Hepatocyte (in vitro differentiated cells): ENCODE measurements around the gene AP2A2. TPM values are rescaled to one million over a fixed set of nuclear protein-coding genes. Genes with fewer than 3 reads are reported as not detected.

ENCODE experiments used
- DNase-seq: peaks from one replicate; pipeline ENCODE4 v3.0.0-alpha.2; 2016; ENCODE audit warnings: low spot score
- H2AFZ ChIP-seq: fragments of 200-600 bp; sonication (generic); 2 replicates; pipeline ENCODE4 v1.6.0; 2016; ENCODE audit warnings: antibody characterized with exemption, mild to moderate bottlenecking
- H3K27ac ChIP-seq: fragments of 200-600 bp; sonication (generic); 2 replicates; pipeline ENCODE4 v1.5.1; 2016; ENCODE audit warnings: mild to moderate bottlenecking
- H3K27me3 ChIP-seq: fragments of 200-600 bp; sonication (generic); 2 replicates; pipeline ENCODE4 v1.6.1; 2016
- H3K36me3 ChIP-seq: fragments of 200-600 bp; sonication (generic); replicated peaks from 2 replicates; pipeline ENCODE4 v1.5.1; 2016; ENCODE audit warnings: low read depth; ENCODE audit not compliant: insufficient read depth
- H3K4me1 ChIP-seq: fragments of 200-600 bp; sonication (generic); 2 replicates; pipeline ENCODE4 v1.5.1; 2016; ENCODE audit warnings: mild to moderate bottlenecking, moderate library complexity; ENCODE audit not compliant: insufficient read depth
- H3K4me2 ChIP-seq: fragments of 200-600 bp; sonication (generic); 2 replicates; pipeline ENCODE4 v1.6.0; 2016
- H3K4me3 ChIP-seq: fragments of 200-600 bp; sonication (generic); 2 replicates; pipeline ENCODE4 v1.5.1; 2016; ENCODE audit warnings: mild to moderate bottlenecking
- H3K79me2 ChIP-seq: fragments of 200-600 bp; sonication (generic); 2 replicates; pipeline ENCODE4 v1.6.0; 2017; ENCODE audit warnings: mild to moderate bottlenecking
- H3K9me2 ChIP-seq: fragments of 200-600 bp; sonication (generic); replicated peaks from 2 replicates; pipeline ENCODE4 v1.6.0; 2017; ENCODE audit warnings: mild to moderate bottlenecking; ENCODE audit not compliant: insufficient read depth
- H3K9me3 ChIP-seq: fragments of 200-600 bp; sonication (generic); 2 replicates; pipeline ENCODE4 v1.5.1; 2016; ENCODE audit warnings: low read depth, mild to moderate bottlenecking
- H4K20me1 ChIP-seq: fragments of 200-600 bp; sonication (generic); 2 replicates; pipeline ENCODE4 v1.6.0; 2016; ENCODE audit warnings: mild to moderate bottlenecking; ENCODE audit not compliant: insufficient read depth, poor library complexity, severe bottlenecking
- EZH2 ChIP-seq: fragments of 200-600 bp; sonication (generic); IDR thresholded peaks from 2 replicates; pipeline ENCODE4 v1.6.1; 2016; ENCODE audit warnings: antibody characterized with exemption, mild to moderate bottlenecking, borderline replicate concordance
- EZH2phosphoT487 ChIP-seq: fragments of 200-600 bp; sonication (generic); IDR thresholded peaks from one replicate; pipeline ENCODE4 v1.6.1; 2018; ENCODE audit warnings: antibody characterized with exemption, mild to moderate bottlenecking, low read depth, moderate library complexity; ENCODE audit not compliant: unreplicated experiment, severe bottlenecking
- WGBS: methylation state at CpG from one replicate; pipeline ENCODE4 v1.1.6; 2016; ENCODE audit warnings: low lambda C conversion rate; ENCODE audit errors: missing lambda C conversion rate; 5-methylcytosine and 5-hydroxymethylcytosine counted together
- polyA plus RNA-seq: library from polyadenylated mRNA; unstranded; fragments of >200 nt; fragmentation: Nextera tagmentation; extraction: Ambion mirVana; gene quantifications from 2 replicates; pipeline ENCODE4 v1.2.1, GENCODE V29; 2016
- total RNA-seq: library from RNA; depleted of rRNA; stranded (reverse); fragments of >200 nt; gene quantifications from 2 replicates; pipeline ENCODE4 v1.2.3, GENCODE V29; 2014
- TF ChIP-seq, protein P1 (sequence below): fragments of 200-600 bp; sonication (generic); IDR thresholded peaks from 2 replicates; pipeline ENCODE4 v1.5.1; 2016; ENCODE audit warnings: antibody characterized with exemption, mild to moderate bottlenecking; ENCODE audit not compliant: poor library complexity

Gene AP2A2
- total and polyA plus RNA-seq, 2 experiments from 2014 or later, result 49.7 to 68.0 TPM

- Histone ChIP-seq H3K4me1 (peaks cover 7% of the 10 kb centered on the region), H3K4me2 (peak overlapping the region; percentile 98), H3K4me3 (peak overlapping the region; percentile 98), H3K79me2 (peaks cover 23% of the 10 kb centered on the region), H3K9me2 (no peaks in the 10 kb centered on the region), H3K27me3 (no peaks in the 10 kb centered on the region), H3K9me3 (no peaks in the 10 kb centered on the region), H4K20me1 (no peaks in the 10 kb centered on the region), H2AFZ (peak overlapping the region; percentile 94), H3K36me3 (no peaks in the 10 kb centered on the region), H3K27ac (peak overlapping the region; percentile 70)
- TF ChIP-seq, protein P1, sequence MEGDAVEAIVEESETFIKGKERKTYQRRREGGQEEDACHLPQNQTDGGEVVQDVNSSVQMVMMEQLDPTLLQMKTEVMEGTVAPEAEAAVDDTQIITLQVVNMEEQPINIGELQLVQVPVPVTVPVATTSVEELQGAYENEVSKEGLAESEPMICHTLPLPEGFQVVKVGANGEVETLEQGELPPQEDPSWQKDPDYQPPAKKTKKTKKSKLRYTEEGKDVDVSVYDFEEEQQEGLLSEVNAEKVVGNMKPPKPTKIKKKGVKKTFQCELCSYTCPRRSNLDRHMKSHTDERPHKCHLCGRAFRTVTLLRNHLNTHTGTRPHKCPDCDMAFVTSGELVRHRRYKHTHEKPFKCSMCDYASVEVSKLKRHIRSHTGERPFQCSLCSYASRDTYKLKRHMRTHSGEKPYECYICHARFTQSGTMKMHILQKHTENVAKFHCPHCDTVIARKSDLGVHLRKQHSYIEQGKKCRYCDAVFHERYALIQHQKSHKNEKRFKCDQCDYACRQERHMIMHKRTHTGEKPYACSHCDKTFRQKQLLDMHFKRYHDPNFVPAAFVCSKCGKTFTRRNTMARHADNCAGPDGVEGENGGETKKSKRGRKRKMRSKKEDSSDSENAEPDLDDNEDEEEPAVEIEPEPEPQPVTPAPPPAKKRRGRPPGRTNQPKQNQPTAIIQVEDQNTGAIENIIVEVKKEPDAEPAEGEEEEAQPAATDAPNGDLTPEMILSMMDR, result no peak
- TF ChIP-seq EZH2 (no peak), EZH2phosphoT487 (no peak)
- no peak for DNase-seq
- 7% methylated on average over 15 of the region's 38 CpGs for WGBS
Observed at GRCh38 chr11:910044-910588, 15.6 kb upstream of the AP2A2 start.

DNA sequence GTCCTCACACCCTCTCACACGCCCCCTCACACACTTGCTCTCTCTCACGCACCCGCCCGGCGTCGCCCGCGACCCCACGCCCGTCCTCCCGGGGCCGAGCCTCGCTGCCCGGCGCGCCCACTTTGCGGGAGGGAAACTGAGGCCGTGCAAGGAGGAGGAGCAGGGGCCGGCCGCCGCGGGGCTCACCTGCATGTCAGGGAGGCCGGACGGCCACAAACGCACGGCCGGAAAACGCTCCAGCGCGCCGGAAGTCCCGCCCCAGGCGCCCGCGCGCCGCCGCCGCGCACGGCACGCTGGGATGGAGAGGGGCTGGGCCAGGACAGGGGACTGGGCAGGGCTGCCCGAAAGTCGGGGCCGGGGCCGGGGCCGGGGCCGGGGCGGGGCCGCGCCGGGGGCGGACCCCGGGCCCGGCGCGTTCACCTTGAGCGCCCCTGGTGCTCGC, 15.1 kb upstream of the AP2A2 start, which contains the start of gene CHID1:
CHID1 (minus strand) TSS at position 222 of the 442 bp plus-strand sequence. CDS start 5,994 bp downstream, outside the sequence.
- Histone ChIP-seq H3K4me1 (peaks cover 7% of the 10 kb centered on the region), H3K4me3 (peak within 1 kb of the TSS; percentile 98), H3K27me3 (no peaks in the 10 kb centered on the region), H3K79me2 (peaks cover 23% of the 10 kb centered on the region), H3K36me3 (no peaks in the 10 kb centered on the region), H3K9me2 (no peaks in the 10 kb centered on the region), H2AFZ (peak within 1 kb of the TSS; percentile 94), H4K20me1 (no peaks in the 10 kb centered on the region), H3K4me2 (peak within 1 kb of the TSS; percentile 99), H3K27ac (peak within 1 kb of the TSS; percentile 95), H3K9me3 (no peaks in the 10 kb centered on the region)
- TF ChIP-seq, protein P1, result no peak
- no peak for TF ChIP-seq EZH2phosphoT487
- 1% methylated on average over 25 of the region's 59 CpGs for WGBS
- peak; percentile 94 for DNase-seq

GRCh38 chr11:911031-911889, 14.4 kb upstream of the AP2A2 start:
- Histone ChIP-seq H3K27me3 (no peaks in the 10 kb centered on the region), H3K9me3 (no peaks in the 10 kb centered on the region), H4K20me1 (no peaks in the 10 kb centered on the region), H3K4me2 (peak overlapping the region; percentile 99), H2AFZ (peak overlapping the region; percentile 77), H3K79me2 (peaks cover 23% of the 10 kb centered on the region), H3K9me2 (no peaks in the 10 kb centered on the region), H3K4me3 (peak overlapping the region; percentile 93), H3K4me1 (peaks cover 7% of the 10 kb centered on the region), H3K27ac (peak overlapping the region; percentile 95), H3K36me3 (no peaks in the 10 kb centered on the region)
- peak; percentile 62 for DNase-seq
- TF ChIP-seq EZH2phosphoT487 (no peak), EZH2 (no peak)
- TF ChIP-seq, protein P1, result no peak
- WGBS, result 16% methylated on average over 25 of the region's 68 CpGs
